Measurements from ENCODE around the gene TMEM89.

Gene TMEM89

DNA sequence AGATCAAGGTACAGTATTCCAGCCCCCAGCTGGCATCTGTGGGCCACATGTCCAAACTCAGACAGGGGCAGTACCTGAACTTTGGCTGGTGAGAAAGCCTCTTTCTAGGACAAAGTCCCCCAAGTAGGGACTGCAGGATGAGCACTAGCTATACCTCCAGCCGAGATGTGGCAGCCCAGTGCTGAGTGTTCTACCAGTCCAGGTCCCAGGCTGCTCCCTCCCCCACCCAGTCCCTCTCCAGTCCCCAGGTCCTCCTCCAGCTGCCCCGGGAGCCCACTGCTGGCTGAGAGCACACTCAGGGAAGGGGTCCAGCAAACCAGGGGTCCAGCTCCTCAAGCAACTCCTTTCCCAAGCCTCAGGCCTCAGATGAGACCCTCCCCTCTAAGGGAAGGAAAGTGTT, 12.2 kb upstream of the TMEM89 start:
- H3K4me1 Mint-ChIP-seq = peaks cover 52% of the 10 kb centered on the region
- peak overlapping the region; percentile 85 for H3K4me3 Mint-ChIP-seq
- H3K36me3 Mint-ChIP-seq (ENCODE audit: low read depth) = peaks cover 12% of the 10 kb centered on the region
- H3K27me3 Mint-ChIP-seq (ENCODE audit: low read depth, poor library complexity) = peaks cover 4% of the 10 kb centered on the region
- no peak overlapping the region for H3K27ac Mint-ChIP-seq
- DNase-seq = no peak
- TF ChIP-seq CTCF (IDR thresholded peaks at IDR 0.05) = no peak
- H3K9me3 Mint-ChIP-seq = no peaks in the 10 kb centered on the region

DNA sequence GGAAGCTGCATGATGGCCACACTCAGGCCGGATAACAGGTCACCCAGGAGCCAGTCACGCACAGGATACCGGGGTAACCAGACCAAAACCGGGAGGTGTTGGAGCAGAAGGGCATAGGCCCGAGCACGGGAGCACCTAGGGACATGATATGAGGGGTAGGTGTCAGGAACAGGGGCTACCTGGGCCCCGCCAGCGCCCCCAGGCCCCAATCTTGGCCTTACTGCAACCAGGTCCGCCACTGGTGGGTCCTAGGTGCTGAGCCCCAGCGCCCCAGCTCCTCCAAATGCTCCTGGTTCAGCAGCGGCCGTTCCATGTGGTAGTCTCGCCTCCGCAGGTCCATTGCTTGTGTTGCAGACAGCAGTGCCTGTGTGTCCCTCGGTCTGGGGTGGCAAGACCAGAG, 11.7 kb upstream of the TMEM89 start:
- no peak for DNase-seq
- peak overlapping the region; percentile 85 for H3K4me3 Mint-ChIP-seq
- H3K27ac Mint-ChIP-seq = no peak overlapping the region
- H3K27me3 Mint-ChIP-seq (ENCODE audit: low read depth, poor library complexity) = no peaks in the 10 kb centered on the region
- H3K4me1 Mint-ChIP-seq = peaks cover 53% of the 10 kb centered on the region
- H3K36me3 Mint-ChIP-seq (ENCODE audit: low read depth) = peaks cover 13% of the 10 kb centered on the region
- H3K9me3 Mint-ChIP-seq = no peaks in the 10 kb centered on the region
- no peak for TF ChIP-seq CTCF (IDR thresholded peaks at IDR 0.05)

- no peak for TF ChIP-seq CTCF (IDR thresholded peaks at IDR 0.05)
- Mint-ChIP-seq H3K36me3 (ENCODE audit: low read depth) (peaks cover 26% of the 10 kb centered on the region), H3K4me3 (no peak overlapping the region), H3K9me3 (no peaks in the 10 kb centered on the region), H3K27ac (no peak overlapping the region), H3K4me1 (peaks cover 52% of the 10 kb centered on the region), H3K27me3 (ENCODE audit: low read depth, poor library complexity) (no peaks in the 10 kb centered on the region)
- no peak for DNase-seq
These were observed 10.2 kb upstream of the TMEM89 start for GRCh38 chr3:48631516-48632448.

GRCh38 chr3:48630833-48631232, 9.3 kb upstream of the TMEM89 start:
- Mint-ChIP-seq H3K36me3 (ENCODE audit: low read depth) (peaks cover 36% of the 10 kb centered on the region), H3K4me1 (peaks cover 52% of the 10 kb centered on the region), H3K9me3 (no peaks in the 10 kb centered on the region), H3K27me3 (ENCODE audit: low read depth, poor library complexity) (no peaks in the 10 kb centered on the region), H3K4me3 (no peak overlapping the region), H3K27ac (no peak overlapping the region)
- TF ChIP-seq CTCF (IDR thresholded peaks at IDR 0.05) = no peak
- no peak for DNase-seq

- Mint-ChIP-seq H3K27ac (no peak overlapping the region), H3K27me3 (ENCODE audit: low read depth, poor library complexity) (no peaks in the 10 kb centered on the region), H3K9me3 (no peaks in the 10 kb centered on the region), H3K4me1 (peaks cover 55% of the 10 kb centered on the region), H3K4me3 (no peak overlapping the region), H3K36me3 (ENCODE audit: low read depth) (peaks cover 36% of the 10 kb centered on the region)
- no peak for DNase-seq
- no peak for TF ChIP-seq CTCF (IDR thresholded peaks at IDR 0.05)
These were observed 8.8 kb upstream of the TMEM89 start for GRCh38 chr3:48630407-48630806.

- H3K4me3 Mint-ChIP-seq = no peak overlapping the region
- H3K36me3 Mint-ChIP-seq (ENCODE audit: low read depth) = peaks cover 38% of the 10 kb centered on the region
- H3K27me3 Mint-ChIP-seq (ENCODE audit: low read depth, poor library complexity) = no peaks in the 10 kb centered on the region
- peaks cover 57% of the 10 kb centered on the region for H3K4me1 Mint-ChIP-seq
- DNase-seq = no peak
- H3K9me3 Mint-ChIP-seq = no peaks in the 10 kb centered on the region
- no peak for TF ChIP-seq CTCF (IDR thresholded peaks at IDR 0.05)
- peak overlapping the region; percentile 85 for H3K27ac Mint-ChIP-seq
These were observed 8.3 kb upstream of the TMEM89 start for GRCh38 chr3:48629894-48630293.
